Measurements from ENCODE around the gene IFRD2. TPM values are rescaled to one million over a fixed set of nuclear protein-coding genes. Genes with fewer than 3 reads are reported as not detected.

IFRD2 gene, protein sequence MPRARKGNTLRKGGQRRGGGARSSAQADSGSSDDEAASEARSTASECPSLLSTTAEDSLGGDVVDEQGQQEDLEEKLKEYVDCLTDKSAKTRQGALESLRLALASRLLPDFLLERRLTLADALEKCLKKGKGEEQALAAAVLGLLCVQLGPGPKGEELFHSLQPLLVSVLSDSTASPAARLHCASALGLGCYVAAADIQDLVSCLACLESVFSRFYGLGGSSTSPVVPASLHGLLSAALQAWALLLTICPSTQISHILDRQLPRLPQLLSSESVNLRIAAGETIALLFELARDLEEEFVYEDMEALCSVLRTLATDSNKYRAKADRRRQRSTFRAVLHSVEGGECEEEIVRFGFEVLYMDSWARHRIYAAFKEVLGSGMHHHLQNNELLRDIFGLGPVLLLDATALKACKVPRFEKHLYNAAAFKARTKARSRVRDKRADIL
- polyA plus RNA-seq (2013, experiment 1 of 2), result 23.1 TPM
- polyA plus RNA-seq (2013, experiment 2 of 2), result 22.1 TPM

DNA sequence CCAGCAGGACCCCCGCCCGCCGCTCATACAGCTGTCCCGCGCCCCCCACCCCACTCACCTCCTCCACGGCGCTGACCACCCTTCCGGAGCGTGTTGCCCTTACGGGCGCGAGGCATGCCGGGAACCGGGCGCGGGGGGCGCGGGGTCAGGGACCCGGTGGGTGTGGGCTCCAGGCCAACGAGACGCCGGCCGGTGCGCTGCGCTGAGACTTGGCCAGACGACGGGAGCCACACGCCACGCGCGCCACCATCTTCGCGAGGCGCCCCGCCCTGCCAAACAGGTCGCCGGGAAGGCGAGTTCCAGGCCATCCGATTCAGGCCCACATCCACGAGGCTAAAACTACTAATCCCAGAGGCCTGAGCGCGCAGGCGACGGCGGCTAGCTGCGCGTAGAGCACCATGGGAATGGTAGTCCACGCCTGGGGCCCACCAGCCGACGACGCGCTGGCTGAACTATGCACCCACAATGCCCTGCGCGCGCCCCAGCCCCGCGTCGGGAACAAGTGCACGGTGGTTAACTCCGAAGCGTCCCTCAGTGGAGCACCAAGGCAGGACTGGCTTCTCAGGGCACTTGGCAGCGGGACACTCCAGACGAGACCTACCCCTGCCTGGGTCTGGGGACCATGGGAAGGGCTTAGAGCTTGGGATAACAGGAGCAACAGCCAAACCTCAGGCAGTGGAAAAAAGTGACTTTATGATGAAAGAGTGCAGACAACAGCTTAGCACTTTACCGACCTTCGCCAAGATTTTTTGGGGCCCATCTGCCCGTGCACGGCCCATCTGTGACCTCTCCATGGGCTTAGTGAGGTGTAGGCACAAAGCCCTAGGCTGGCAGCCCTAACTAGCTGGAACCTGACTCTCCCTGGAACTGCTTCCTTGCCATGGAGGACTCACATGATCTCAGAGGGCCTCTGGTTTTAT, at the start of gene IFRD2:
Gene IFRD2 (minus strand): TSS at position 271 of the 920 bp plus-strand sequence. CDS start 155 bp downstream, at position 116.
- Histone ChIP-seq H3K27ac (replicated peaks; ENCODE audit: low read length) (no peak within 1 kb of the TSS), H3K79me1 (ENCODE audit: low read depth, low read length) (peaks cover 17% of the 10 kb centered on the region), H3K9ac (ENCODE audit: low read depth, low read length, poor library complexity) (peak within 1 kb of the TSS; percentile 95), H3K18ac (ENCODE audit: low read length) (peak within 1 kb of the TSS; percentile 89), H2BK15ac (ENCODE audit: low read length) (no peak within 1 kb of the TSS), H3K9me3 (replicated peaks in 1 of 2; ENCODE audit: control insufficient read depth in 2 of 2, insufficient read depth in 1 of 2, low read depth in 1 of 2, low read length in 2 of 2) (no peaks in the 10 kb centered on the region), H2AK5ac (ENCODE audit: low read depth, low read length) (peak within 1 kb of the TSS; percentile 95), H2BK5ac (ENCODE audit: low read length) (no peak within 1 kb of the TSS), H2AFZ (ENCODE audit: low read length) (peak within 1 kb of the TSS; percentile 91), H3K4ac (ENCODE audit: low read length) (no peak within 1 kb of the TSS), H3K23ac (ENCODE audit: low read depth, low read length, poor library complexity) (peak within 1 kb of the TSS; percentile 81), H2BK12ac (ENCODE audit: low read length) (no peak within 1 kb of the TSS), H3K4me2 (ENCODE audit: insufficient read depth, low read length, poor library complexity, severe bottlenecking) (peak within 1 kb of the TSS; percentile 96), H3K14ac (ENCODE audit: low read length) (no peak within 1 kb of the TSS), H3K36me3 (replicated peaks in 1 of 2; ENCODE audit: control insufficient read depth in 2 of 2, insufficient read depth in 2 of 2, low read length in 2 of 2) (peaks cover 29 to 34% of the 10 kb centered on the region in 2 donors), H3K27me3 (ENCODE audit: control insufficient read depth in 3 of 3, insufficient read depth in 3 of 3, low read depth in 1 of 3, low read length in 3 of 3) (no peaks in the 10 kb centered on the region), H3K4me1 (ENCODE audit: control insufficient read depth in 2 of 2, insufficient read depth in 1 of 2, low read depth in 1 of 2, low read length in 2 of 2) (peaks cover 9 to 12% of the 10 kb centered on the region in 2 donors), H2BK120ac (ENCODE audit: low read depth, low read length) (no peak within 1 kb of the TSS), H4K91ac (ENCODE audit: low read depth, low read length, poor library complexity) (peak within 1 kb of the TSS; percentile 86), H3K4me3 (ENCODE audit: low read length in 2 of 2) (peak within 1 kb of the TSS; percentile 82 to 99), H4K8ac (ENCODE audit: low read depth, low read length) (peak within 1 kb of the TSS; percentile 89)
- WGBS, 2 donors (ENCODE audit: extremely low coverage in 2 of 2, insufficient read length in 2 of 2, insufficient replicate concordance in 1 of 2), result no CpG with 5 or more reads among the region's 67 CpGs
- DNase-seq (ENCODE audit: low spot score), result peak; percentile 94

DNA sequence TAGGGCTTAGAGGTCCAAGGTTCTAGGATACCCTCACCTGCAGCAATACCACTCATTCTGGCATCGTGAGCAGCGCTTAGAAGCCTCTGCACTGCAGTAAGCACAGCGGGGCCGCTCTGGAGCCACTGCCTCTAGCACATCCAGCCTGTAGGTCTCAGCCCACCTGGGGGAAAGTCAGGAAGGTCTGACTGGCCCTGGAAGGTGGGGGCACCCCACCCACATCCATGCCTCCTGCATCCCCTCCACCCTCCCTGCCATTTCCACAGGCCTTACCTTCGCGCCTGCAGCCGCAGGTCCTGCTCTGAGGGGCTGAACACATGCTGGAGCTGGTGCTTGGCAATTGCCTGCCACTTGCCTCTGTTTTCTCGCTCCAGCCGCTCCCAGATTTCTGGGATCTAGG, 49.3 kb upstream of the IFRD2 start:
- WGBS, 2 donors (ENCODE audit: extremely low coverage in 2 of 2, insufficient read length in 2 of 2, insufficient replicate concordance in 1 of 2), result no CpG with 5 or more reads among the region's 9 CpGs
- Histone ChIP-seq H2BK120ac (ENCODE audit: low read depth, low read length) (no peak overlapping the region), H3K4ac (ENCODE audit: low read length) (no peak overlapping the region), H2AFZ (ENCODE audit: low read length) (no peak overlapping the region), H3K4me3 (ENCODE audit: low read length in 2 of 2) (no peak overlapping the region), H4K8ac (ENCODE audit: low read depth, low read length) (no peak overlapping the region), H3K27ac (replicated peaks; ENCODE audit: low read length) (no peak overlapping the region), H3K9me3 (replicated peaks in 1 of 2; ENCODE audit: control insufficient read depth in 2 of 2, insufficient read depth in 1 of 2, low read depth in 1 of 2, low read length in 2 of 2) (peaks cover 2 to 6% of the 10 kb centered on the region in 2 donors), H3K4me1 (ENCODE audit: control insufficient read depth in 2 of 2, insufficient read depth in 1 of 2, low read depth in 1 of 2, low read length in 2 of 2) (peaks cover 5 to 12% of the 10 kb centered on the region in 2 donors), H2AK5ac (ENCODE audit: low read depth, low read length) (no peak overlapping the region), H3K4me2 (ENCODE audit: insufficient read depth, low read length, poor library complexity, severe bottlenecking) (no peak overlapping the region), H4K91ac (ENCODE audit: low read depth, low read length, poor library complexity) (no peak overlapping the region), H3K14ac (ENCODE audit: low read length) (peak overlapping the region; percentile 15), H3K23ac (ENCODE audit: low read depth, low read length, poor library complexity) (no peak overlapping the region), H2BK5ac (ENCODE audit: low read length) (peak overlapping the region; percentile 27), H2BK12ac (ENCODE audit: low read length) (no peak overlapping the region), H2BK15ac (ENCODE audit: low read length) (no peak overlapping the region), H3K18ac (ENCODE audit: low read length) (no peak overlapping the region), H3K79me1 (ENCODE audit: low read depth, low read length) (peaks cover 2% of the 10 kb centered on the region), H3K27me3 (ENCODE audit: control insufficient read depth in 3 of 3, insufficient read depth in 3 of 3, low read depth in 1 of 3, low read length in 3 of 3) (peaks cover 16 to 70% (median 56%) of the 10 kb centered on the region in 3 experiments), H3K36me3 (replicated peaks in 1 of 2; ENCODE audit: control insufficient read depth in 2 of 2, insufficient read depth in 2 of 2, low read length in 2 of 2) (no peaks in the 10 kb centered on the region), H3K9ac (ENCODE audit: low read depth, low read length, poor library complexity) (no peak overlapping the region)
- no peak for DNase-seq (ENCODE audit: low spot score)

DNA sequence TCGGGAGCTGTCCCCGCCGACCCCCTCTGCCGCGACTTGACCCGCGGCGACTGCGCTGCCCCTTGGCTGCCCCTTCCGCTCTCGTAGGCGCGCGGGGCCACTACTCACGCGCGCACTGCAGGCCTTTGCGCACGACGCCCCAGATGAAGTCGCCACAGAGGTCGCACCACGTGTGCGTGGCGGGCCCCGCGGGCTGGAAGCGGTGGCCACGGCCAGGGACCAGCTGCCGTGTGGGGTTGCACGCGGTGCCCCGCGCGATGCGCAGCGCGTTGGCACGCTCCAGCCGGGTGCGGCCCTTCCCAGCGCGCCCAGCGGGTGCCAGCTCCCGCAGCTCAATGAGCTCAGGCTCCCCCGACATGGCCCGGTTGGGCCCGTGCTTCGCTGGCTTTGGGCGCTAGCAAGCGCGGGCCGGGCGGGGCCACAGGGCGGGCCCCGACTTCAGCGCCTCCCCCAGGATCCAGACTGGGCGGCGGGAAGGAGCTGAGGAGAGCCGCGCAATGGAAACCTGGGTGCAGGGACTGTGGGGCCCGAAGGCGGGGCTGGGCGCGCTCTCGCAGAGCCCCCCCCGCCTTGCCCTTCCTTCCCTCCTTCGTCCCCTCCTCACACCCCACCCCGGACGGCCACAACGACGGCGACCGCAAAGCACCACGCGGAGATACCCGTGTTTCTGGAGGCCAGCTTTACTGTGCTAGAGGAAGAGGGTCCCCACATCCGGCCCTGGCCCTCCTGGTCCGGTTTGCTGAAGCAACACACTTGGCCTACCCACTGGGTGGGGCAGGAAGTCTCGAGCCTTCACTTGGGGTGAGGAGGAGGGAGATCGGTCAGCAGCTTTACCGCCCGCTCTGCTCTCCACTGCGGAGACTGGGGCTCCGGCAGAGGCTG, 48.5 kb upstream of the IFRD2 start, which contains the start of gene RASSF1:
Gene RASSF1 (minus strand): TSS at position 389 of the 882 bp plus-strand sequence. CDS start 31 bp downstream, at position 358.
- H2AFZ ChIP-seq (ENCODE audit: low read length), result peak within 1 kb of the TSS; percentile 69
- H3K18ac ChIP-seq (ENCODE audit: low read length), result peak within 1 kb of the TSS; percentile 93
- H2BK120ac ChIP-seq (ENCODE audit: low read depth, low read length), result no peak within 1 kb of the TSS
- no peak within 1 kb of the TSS for H4K91ac ChIP-seq (ENCODE audit: low read depth, low read length, poor library complexity)
- H2AK5ac ChIP-seq (ENCODE audit: low read depth, low read length), result peak within 1 kb of the TSS; percentile 65
- no CpG with 5 or more reads among the region's 85 CpGs for WGBS, 2 donors (ENCODE audit: extremely low coverage in 2 of 2, insufficient read length in 2 of 2, insufficient replicate concordance in 1 of 2)
- H4K8ac ChIP-seq (ENCODE audit: low read depth, low read length), result no peak within 1 kb of the TSS
- H3K4me2 ChIP-seq (ENCODE audit: insufficient read depth, low read length, poor library complexity, severe bottlenecking), result peak within 1 kb of the TSS; percentile 58
- H3K4me3 ChIP-seq (ENCODE audit: low read length in 2 of 2), result peak within 1 kb of the TSS in 1 of 2 donors; percentile 71
- peaks cover 2 to 6% of the 10 kb centered on the region in 2 donors for H3K9me3 ChIP-seq (replicated peaks in 1 of 2; ENCODE audit: control insufficient read depth in 2 of 2, insufficient read depth in 1 of 2, low read depth in 1 of 2, low read length in 2 of 2)
- H3K79me1 ChIP-seq (ENCODE audit: low read depth, low read length), result peaks cover 5% of the 10 kb centered on the region
- no peak within 1 kb of the TSS for H3K27ac ChIP-seq (replicated peaks; ENCODE audit: low read length)
- peak within 1 kb of the TSS; percentile 27 for H2BK5ac ChIP-seq (ENCODE audit: low read length)
- peak within 1 kb of the TSS; percentile 47 for H3K14ac ChIP-seq (ENCODE audit: low read length)
- peak within 1 kb of the TSS; percentile 47 for H2BK12ac ChIP-seq (ENCODE audit: low read length)
- H2BK15ac ChIP-seq (ENCODE audit: low read length), result peak within 1 kb of the TSS; percentile 46
- DNase-seq (ENCODE audit: low spot score), result no peak
- peaks cover 16 to 67% (median 56%) of the 10 kb centered on the region in 3 experiments for H3K27me3 ChIP-seq (ENCODE audit: control insufficient read depth in 3 of 3, insufficient read depth in 3 of 3, low read depth in 1 of 3, low read length in 3 of 3)
- H3K4me1 ChIP-seq (ENCODE audit: control insufficient read depth in 2 of 2, insufficient read depth in 1 of 2, low read depth in 1 of 2, low read length in 2 of 2), result peaks cover 13 to 17% of the 10 kb centered on the region in 2 donors
- H3K23ac ChIP-seq (ENCODE audit: low read depth, low read length, poor library complexity), result peak within 1 kb of the TSS; percentile 83
- H3K9ac ChIP-seq (ENCODE audit: low read depth, low read length, poor library complexity), result peak within 1 kb of the TSS; percentile 82
- no peak within 1 kb of the TSS for H3K4ac ChIP-seq (ENCODE audit: low read length)
- H3K36me3 ChIP-seq (replicated peaks in 1 of 2; ENCODE audit: control insufficient read depth in 2 of 2, insufficient read depth in 2 of 2, low read length in 2 of 2), result peaks cover 0 to 3% of the 10 kb centered on the region in 2 donors

Measured in neuronal stem cell (in vitro differentiated cells).